Esophagus muscularis mucosa (tissue), 4 donors: ENCODE measurements around the gene ZG16. TPM values are rescaled to one million over a fixed set of nuclear protein-coding genes. Genes with fewer than 3 reads are reported as not detected.

Experiments used
- DNase-seq: peaks from one replicate; pipeline ENCODE4 v3.0.0-alpha.2; 2017; ENCODE audit errors: extremely low spot score
- H3K27ac ChIP-seq, 4 donors: fragments of 200-600 bp; sonication (generic); replicated peaks in 1 of 4; 1 replicate in 3 of 4; 2 replicates in 1 of 4; pipeline ENCODE4 v1.5.1; 2016 to 2019; ENCODE audit warnings: mild to moderate bottlenecking in 1 of 4
- H3K27me3 ChIP-seq, 4 donors: fragments of 200-600 bp; sonication (generic); one replicate each; pipeline versions ENCODE4 v1.5.1 to v1.6.0; 2016 to 2019
- H3K36me3 ChIP-seq, 4 donors: fragments of 200-600 bp; sonication (generic); one replicate each; pipeline ENCODE4 v1.5.1; 2016 to 2019
- H3K4me1 ChIP-seq, 4 donors: fragments of 200-600 bp; sonication (generic); one replicate each; pipeline ENCODE4 v1.5.1; 2016 to 2019
- H3K4me3 ChIP-seq, 4 donors: fragments of 200-600 bp; sonication (generic); 1 replicate in 2 of 4; 2 replicates in 2 of 4; pipeline ENCODE4 v1.5.1; 2016 to 2019; ENCODE audit warnings: mild to moderate bottlenecking in 4 of 4, moderate library complexity in 1 of 4
- H3K9me3 ChIP-seq, 4 donors: fragments of 200-600 bp; sonication (generic); 1 replicate in 3 of 4; 2 replicates in 1 of 4; pipeline ENCODE4 v1.5.1; 2016 to 2019
- CTCF ChIP-seq, 3 experiments: fragments of 200-600 bp in 2 of 3; fragments of 450-650 bp in 1 of 3; sonication (generic) in 2 of 3; IDR thresholded peaks; one replicate each; pipeline ENCODE4 v1.5.1; 2017 to 2019; ENCODE audit warnings: antibody characterized with exemption in 3 of 3, mild to moderate bottlenecking in 2 of 3, moderate library complexity in 1 of 3
- EP300 ChIP-seq: sonication (generic); formaldehyde crosslinking; IDR thresholded peaks from one replicate; pipeline ENCODE4 v1.6.1; 2017; ENCODE audit warnings: antibody characterized with exemption
- POLR2A ChIP-seq: fragments of 450-650 bp; IDR thresholded peaks from one replicate; pipeline ENCODE4 v1.6.1; 2017; ENCODE audit warnings: antibody characterized with exemption, moderate library complexity, mild to moderate bottlenecking, low read depth
- POLR2AphosphoS5 ChIP-seq, 2 donors: sonication (generic); formaldehyde crosslinking; IDR thresholded peaks; one replicate each; pipeline ENCODE4 v1.6.1; 2017; ENCODE audit warnings: antibody characterized with exemption in 2 of 2
- WGBS: methylation state at CpG from one replicate; pipeline ENCODE4 v1.1.5; 2018; 5-methylcytosine and 5-hydroxymethylcytosine counted together
- intact Hi-C: fragments of 100-400 bp; cut with DNase I; formaldehyde crosslinking; loops from one replicate; pipeline ENCODE4 v1.15.1; 2023
- total RNA-seq, 4 donors: library from RNA; depleted of rRNA; stranded (reverse); fragments of >200 nt; gene quantifications; one replicate each; pipeline versions ENCODE4 v1.1.0 to v1.2.1, GENCODE V29; 2016

Gene ZG16
- total RNA-seq, 4 donors from 2014 or later = 0.23 TPM; not detected in 3

GRCh38 chr16:29802416-29802935, 24.4 kb downstream of the ZG16 start:
- H3K4me1 ChIP-seq = peaks cover 14 to 21% (median 18%) of the 10 kb centered on the region in 4 donors
- WGBS = 96% methylated on average over 8 of the region's 8 CpGs
- H3K36me3 ChIP-seq = peaks cover 10 to 39% (median 29%) of the 10 kb centered on the region in 4 donors
- peaks cover 0 to 2% (median 0%) of the 10 kb centered on the region in 4 donors for H3K27me3 ChIP-seq
- no peak for DNase-seq
- H3K9me3 ChIP-seq = no peaks in the 10 kb centered on the region
- peak overlapping the region in 2 of 4 donors; percentile 20 to 96 for H3K27ac ChIP-seq
- TF ChIP-seq POLR2A = no peak
- no peak for TF ChIP-seq EP300
- intact Hi-C loops = no loop called here
- no peak overlapping the region for H3K4me3 ChIP-seq

GRCh38 chr16:29804020-29804419, 26.0 kb downstream of the ZG16 start:
- DNase-seq = no peak
- peak overlapping the region in 2 of 4 donors; percentile 77 to 78 for H3K4me3 ChIP-seq
- TF ChIP-seq EP300 (no peak), CTCF (IDR thresholded peaks at IDR 0.05) (no peak), POLR2A (no peak), POLR2AphosphoS5 (IDR thresholded peaks at IDR 0.05) (no peak)
- H3K27me3 ChIP-seq = peaks cover 0 to 2% (median 0%) of the 10 kb centered on the region in 4 donors
- intact Hi-C loops = no loop called here
- WGBS = 74% methylated on average over 8 of the region's 8 CpGs
- peaks cover 8 to 31% (median 26%) of the 10 kb centered on the region in 4 donors for H3K36me3 ChIP-seq
- peak overlapping the region; percentile 90 to 99 (median 98) for H3K27ac ChIP-seq
- H3K4me1 ChIP-seq = peaks cover 29 to 37% (median 34%) of the 10 kb centered on the region in 4 donors
- no peaks in the 10 kb centered on the region for H3K9me3 ChIP-seq

GRCh38 chr16:29804455-29805231, 26.6 kb downstream of the ZG16 start:
- H3K27ac ChIP-seq = peak overlapping the region; percentile 90 to 99 (median 98)
- peaks cover 0 to 2% (median 0%) of the 10 kb centered on the region in 4 donors for H3K27me3 ChIP-seq
- WGBS = under 1% methylated on average over 17 of the region's 26 CpGs
- intact Hi-C loops = no loop called here
- H3K36me3 ChIP-seq = peaks cover 2 to 31% (median 26%) of the 10 kb centered on the region in 4 donors
- H3K9me3 ChIP-seq = no peaks in the 10 kb centered on the region
- DNase-seq = no peak
- H3K4me3 ChIP-seq = peak overlapping the region; percentile 69 to 96 (median 78)
- TF ChIP-seq CTCF (IDR thresholded peaks at IDR 0.05) = no peak
- no peak for TF ChIP-seq POLR2AphosphoS5 (IDR thresholded peaks at IDR 0.05)
- TF ChIP-seq EP300 = no peak
- TF ChIP-seq POLR2A = no peak
- peaks cover 36 to 43% (median 40%) of the 10 kb centered on the region in 4 donors for H3K4me1 ChIP-seq

GRCh38 chr16:29805232-29806098, 27.4 kb downstream of the ZG16 start:
- H3K27me3 ChIP-seq = peaks cover 0 to 2% (median 0%) of the 10 kb centered on the region in 4 donors
- under 1% methylated on average over 58 of the region's 103 CpGs for WGBS
- intact Hi-C loops = no loop called here
- H3K4me3 ChIP-seq = peak overlapping the region; percentile 69 to 96 (median 78)
- peaks cover 0 to 31% (median 26%) of the 10 kb centered on the region in 4 donors for H3K36me3 ChIP-seq
- TF ChIP-seq CTCF (IDR thresholded peaks at IDR 0.05) (no peak), EP300 (no peak), POLR2A (peak; percentile 83), POLR2AphosphoS5 (IDR thresholded peaks at IDR 0.05) (peak; percentile 96 to 98)
- H3K27ac ChIP-seq = peak overlapping the region; percentile 90 to 99 (median 98)
- peak; percentile 99 for DNase-seq
- H3K9me3 ChIP-seq = no peaks in the 10 kb centered on the region
- H3K4me1 ChIP-seq = peaks cover 44 to 51% (median 48%) of the 10 kb centered on the region in 4 donors
